Measurements from ENCODE around the gene NUMB.

Gene NUMB

GRCh38 chr14:73239393-73240241 is 218.7 kb downstream of the NUMB start:
- Histone ChIP-seq H3K79me2 (ENCODE audit: low read length) (no peaks in the 10 kb centered on the region), H3K27ac (ENCODE audit: low read length) (no peak overlapping the region), H3K27me3 (ENCODE audit: low read depth, low read length) (peaks cover 59% of the 10 kb centered on the region), H4K20me1 (ENCODE audit: insufficient read depth, low read length) (no peaks in the 10 kb centered on the region), H3K36me3 (replicated peaks; ENCODE audit: low read depth, low read length) (no peaks in the 10 kb centered on the region), H3K4me2 (ENCODE audit: low read length) (no peak overlapping the region), H3K4me3 (ENCODE audit: low read length) (no peak overlapping the region), H3K4me1 (ENCODE audit: low read length) (peaks cover 37% of the 10 kb centered on the region), H3K9ac (ENCODE audit: low read length) (no peak overlapping the region), H2AFZ (ENCODE audit: low read depth, low read length) (no peak overlapping the region), H3K9me3 (ENCODE audit: insufficient read depth, low read length) (no peaks in the 10 kb centered on the region)
- no peak for TF ChIP-seq CTCF (IDR thresholded peaks at IDR 0.05; ENCODE audit: low read depth, low read length)
- TF ChIP-seq EZH2phosphoT487 (IDR thresholded peaks at IDR 0.05; ENCODE audit: low read depth): no peak; the same call in 1 of the 2 replicates

- TF ChIP-seq EZH2phosphoT487 (IDR thresholded peaks at IDR 0.05; ENCODE audit: low read depth): no peak; the same call in 1 of the 2 replicates
- no peak for TF ChIP-seq CTCF (IDR thresholded peaks at IDR 0.05; ENCODE audit: low read depth, low read length)
- Histone ChIP-seq H3K27ac (ENCODE audit: low read length) (no peak overlapping the region), H2AFZ (ENCODE audit: low read depth, low read length) (no peak overlapping the region), H3K9ac (ENCODE audit: low read length) (no peak overlapping the region), H3K4me1 (ENCODE audit: low read length) (peaks cover 37% of the 10 kb centered on the region), H3K27me3 (ENCODE audit: low read depth, low read length) (peaks cover 60% of the 10 kb centered on the region), H4K20me1 (ENCODE audit: insufficient read depth, low read length) (no peaks in the 10 kb centered on the region), H3K36me3 (replicated peaks; ENCODE audit: low read depth, low read length) (no peaks in the 10 kb centered on the region), H3K79me2 (ENCODE audit: low read length) (no peaks in the 10 kb centered on the region), H3K9me3 (ENCODE audit: insufficient read depth, low read length) (no peaks in the 10 kb centered on the region), H3K4me2 (ENCODE audit: low read length) (no peak overlapping the region), H3K4me3 (ENCODE audit: low read length) (no peak overlapping the region)
Observed at GRCh38 chr14:73238941-73239340, 219.4 kb downstream of the NUMB start.

GRCh38 chr14:73238424-73238852 is 219.9 kb downstream of the NUMB start:
- peak overlapping the region; percentile 52 for H3K4me2 ChIP-seq (ENCODE audit: low read length)
- no peak overlapping the region for H2AFZ ChIP-seq (ENCODE audit: low read depth, low read length)
- H3K36me3 ChIP-seq (replicated peaks; ENCODE audit: low read depth, low read length): no peaks in the 10 kb centered on the region
- no peak overlapping the region for H3K27ac ChIP-seq (ENCODE audit: low read length)
- H3K4me3 ChIP-seq (ENCODE audit: low read length): peak overlapping the region; percentile 21; the same call in 1 of the 2 replicates
- no peak overlapping the region for H3K9ac ChIP-seq (ENCODE audit: low read length)
- H3K79me2 ChIP-seq (ENCODE audit: low read length): no peaks in the 10 kb centered on the region
- H4K20me1 ChIP-seq (ENCODE audit: insufficient read depth, low read length): no peaks in the 10 kb centered on the region
- H3K27me3 ChIP-seq (ENCODE audit: low read depth, low read length): peaks cover 60% of the 10 kb centered on the region
- peaks cover 37% of the 10 kb centered on the region for H3K4me1 ChIP-seq (ENCODE audit: low read length)
- H3K9me3 ChIP-seq (ENCODE audit: insufficient read depth, low read length): no peaks in the 10 kb centered on the region
- TF ChIP-seq EZH2phosphoT487 (IDR thresholded peaks at IDR 0.05; ENCODE audit: low read depth) (no peak), CTCF (IDR thresholded peaks at IDR 0.05; ENCODE audit: low read depth, low read length) (no peak)

GRCh38 chr14:73237786-73238423 is 220.4 kb downstream of the NUMB start:
- peak overlapping the region; percentile 52 for H3K4me2 ChIP-seq (ENCODE audit: low read length)
- peak overlapping the region; percentile 21; the same call in 1 of the 2 replicates for H3K4me3 ChIP-seq (ENCODE audit: low read length)
- peaks cover 31% of the 10 kb centered on the region for H3K4me1 ChIP-seq (ENCODE audit: low read length)
- no peak overlapping the region for H2AFZ ChIP-seq (ENCODE audit: low read depth, low read length)
- H3K79me2 ChIP-seq (ENCODE audit: low read length): no peaks in the 10 kb centered on the region
- H3K9me3 ChIP-seq (ENCODE audit: insufficient read depth, low read length): no peaks in the 10 kb centered on the region
- TF ChIP-seq EZH2phosphoT487 (IDR thresholded peaks at IDR 0.05; ENCODE audit: low read depth) (no peak), CTCF (IDR thresholded peaks at IDR 0.05; ENCODE audit: low read depth, low read length) (no peak)
- H3K36me3 ChIP-seq (replicated peaks; ENCODE audit: low read depth, low read length): no peaks in the 10 kb centered on the region
- no peak overlapping the region for H3K27ac ChIP-seq (ENCODE audit: low read length)
- no peak overlapping the region for H3K9ac ChIP-seq (ENCODE audit: low read length)
- peaks cover 61% of the 10 kb centered on the region for H3K27me3 ChIP-seq (ENCODE audit: low read depth, low read length)
- no peaks in the 10 kb centered on the region for H4K20me1 ChIP-seq (ENCODE audit: insufficient read depth, low read length)

Data from OCI-LY3 (cell line).